Measurements from ENCODE around the gene KRR1.

- no peak for TF ChIP-seq RAD21 (IDR thresholded peaks at IDR 0.05; ENCODE audit: low read depth)
- TF ChIP-seq EZH2 (IDR thresholded peaks at IDR 0.05): no peak
- TF ChIP-seq CTCF (IDR thresholded peaks at IDR 0.05 in 2 of 3, conservative IDR thresholded peaks at IDR 0.05 in 1 of 3; ENCODE audit: borderline replicate concordance in 1 of 3, insufficient read depth in 1 of 3, low read depth in 2 of 3, low read length in 2 of 3): no peak
- no peak for TF ChIP-seq ELF1 (IDR thresholded peaks at IDR 0.05; ENCODE audit: borderline replicate concordance, low read depth)
- TF ChIP-seq JUND (IDR thresholded peaks at IDR 0.05): no peak
- no peak for TF ChIP-seq POLR2A (IDR thresholded peaks at IDR 0.05; ENCODE audit: borderline replicate concordance, extremely low read depth, insufficient read depth, insufficient read length)
- TF ChIP-seq EGR1 (IDR thresholded peaks at IDR 0.05; ENCODE audit: low read depth): no peak
- TF ChIP-seq SP1 (IDR thresholded peaks at IDR 0.05; ENCODE audit: low read depth): no peak
- TF ChIP-seq CEBPB (IDR thresholded peaks at IDR 0.05; ENCODE audit: low read depth): no peak
These were observed 4.3 kb downstream of the KRR1 start for GRCh38 chr12:75507086-75507485.

Measured in HCT116 (cell line).